T-helper 17 cell (primary cell): Measurements from ENCODE around the gene IGLL5. TPM values are rescaled to one million over a fixed set of nuclear protein-coding genes. Genes with fewer than 3 reads are reported as not detected.
A peak's percentile ranks its signal among the peaks of the same experiment; 100 is the strongest.

Source experiments
- ATAC-seq: fragments of 150-1000 bp; cut with Tn5 transposase; 2 replicates; pipeline ENCODE4 v1.10.0; 2021; ENCODE audit warnings: mild to moderate bottlenecking, moderate library complexity
- DNase-seq, 3 donors: peaks; one replicate each; pipeline versions ENCODE4 v3.0.0 to v3.0.0-alpha.2; 2020 to 2021
- H3K9me3 ChIP-seq: one replicate; pipeline ENCODE4 v1.7.0; 2013; ENCODE audit warnings: low read length, mild to moderate bottlenecking; ENCODE audit not compliant: control insufficient read depth, poor library complexity, severe bottlenecking
- H3K27ac Mint-ChIP-seq: one replicate; pipeline ENCODE4 v1.8.0; 2022; ENCODE audit warnings: mild to moderate bottlenecking, moderate library complexity, mixed read lengths
- H3K27me3 Mint-ChIP-seq: one replicate; pipeline ENCODE4 v1.8.0; 2022; ENCODE audit warnings: mixed read lengths
- H3K36me3 Mint-ChIP-seq: one replicate; pipeline ENCODE4 v1.8.0; 2022; ENCODE audit warnings: low read depth, mixed read lengths
- H3K4me1 Mint-ChIP-seq: one replicate; pipeline ENCODE4 v1.8.0; 2022; ENCODE audit warnings: mild to moderate bottlenecking, mixed read lengths
- H3K4me3 Mint-ChIP-seq: one replicate; pipeline ENCODE4 v1.8.0; 2022; ENCODE audit warnings: mild to moderate bottlenecking, moderate library complexity, mixed read lengths
- total RNA-seq, 4 donors: library from RNA in 2 of 4; stranded (reverse) in 2 of 4; gene quantifications; one replicate each; pipeline ENCODE4 v1.2.3 and lab custom pipeline; 2022 to 2026

IGLL5 gene
- total RNA-seq, 2 donors from 2014 or later, result 1.9 TPM; not detected in 1

DNA sequence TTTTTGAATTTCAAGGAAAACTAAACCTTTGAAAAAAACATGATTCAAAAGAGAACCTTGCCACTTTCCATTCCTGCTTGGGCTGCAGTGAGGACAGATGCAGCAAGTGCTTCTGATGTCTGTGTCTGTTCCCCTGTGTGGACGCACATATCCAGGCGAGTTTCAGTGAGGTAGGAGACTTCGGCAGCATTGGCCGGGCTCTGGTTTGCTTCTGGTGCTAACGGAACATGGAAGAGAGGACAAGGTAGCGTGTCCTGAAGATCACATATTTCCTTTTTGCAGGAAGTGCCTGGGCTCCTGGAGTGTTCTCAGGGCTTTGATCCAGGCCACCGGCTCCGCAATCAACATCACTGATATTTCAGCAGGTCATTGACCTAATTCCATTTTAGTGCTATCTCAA is 33.1 kb upstream of the IGLL5 start:
- Mint-ChIP-seq H3K4me1 (peaks cover 13% of the 10 kb centered on the region), H3K27me3 (peaks cover 11% of the 10 kb centered on the region), H3K27ac (no peak overlapping the region), H3K4me3 (no peak overlapping the region), H3K36me3 (no peaks in the 10 kb centered on the region)
- no peaks in the 10 kb centered on the region for H3K9me3 ChIP-seq
- no peak for ATAC-seq
- DNase-seq, result no peak

DNA sequence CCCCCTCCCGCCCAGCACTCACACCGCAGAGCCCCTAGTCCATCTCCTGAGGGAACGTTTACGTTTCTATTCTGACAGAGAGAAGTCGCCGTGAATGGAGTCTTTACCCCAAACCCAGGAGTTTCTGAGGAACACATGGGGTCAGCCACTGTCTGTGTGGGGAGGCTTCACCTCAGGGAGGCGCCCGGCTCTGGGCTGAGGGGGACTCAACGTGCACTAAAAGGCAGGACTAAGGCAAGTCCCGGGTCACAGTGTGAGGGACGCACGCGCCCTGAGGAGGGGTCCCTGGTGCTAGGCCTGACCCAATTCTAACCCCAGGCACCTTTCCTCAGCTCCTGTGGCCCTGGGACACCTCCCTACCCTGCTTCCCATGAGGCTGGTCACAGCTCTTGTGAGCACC is 32.5 kb upstream of the IGLL5 start:
- DNase-seq, result no peak
- H3K4me1 Mint-ChIP-seq, result peaks cover 13% of the 10 kb centered on the region
- no peaks in the 10 kb centered on the region for H3K9me3 ChIP-seq
- peaks cover 11% of the 10 kb centered on the region for H3K27me3 Mint-ChIP-seq
- no peaks in the 10 kb centered on the region for H3K36me3 Mint-ChIP-seq
- H3K4me3 Mint-ChIP-seq, result no peak overlapping the region
- ATAC-seq, result no peak
- peak overlapping the region; percentile 14 for H3K27ac Mint-ChIP-seq

GRCh38 chr22:22855617-22856308 is 31.9 kb upstream of the IGLL5 start:
- H3K9me3 ChIP-seq, result no peaks in the 10 kb centered on the region
- ATAC-seq, result peak; percentile 59
- no peak for DNase-seq
- Mint-ChIP-seq H3K36me3 (no peaks in the 10 kb centered on the region), H3K27ac (peak overlapping the region; percentile 14), H3K4me1 (peaks cover 13% of the 10 kb centered on the region), H3K4me3 (peak overlapping the region; percentile 19), H3K27me3 (peaks cover 11% of the 10 kb centered on the region)

GRCh38 chr22:22856364-22856763 is 31.3 kb upstream of the IGLL5 start:
- DNase-seq (no peak), ATAC-seq (no peak)
- H3K27me3 Mint-ChIP-seq, result peaks cover 11% of the 10 kb centered on the region
- no peak overlapping the region for H3K4me3 Mint-ChIP-seq
- no peaks in the 10 kb centered on the region for H3K36me3 Mint-ChIP-seq
- no peak overlapping the region for H3K27ac Mint-ChIP-seq
- H3K9me3 ChIP-seq, result no peaks in the 10 kb centered on the region
- peaks cover 12% of the 10 kb centered on the region for H3K4me1 Mint-ChIP-seq

- DNase-seq, result no peak
- Mint-ChIP-seq H3K4me3 (no peak overlapping the region), H3K27me3 (peaks cover 11% of the 10 kb centered on the region), H3K4me1 (peaks cover 10% of the 10 kb centered on the region), H3K27ac (no peak overlapping the region), H3K36me3 (no peaks in the 10 kb centered on the region)
- H3K9me3 ChIP-seq, result no peaks in the 10 kb centered on the region
- ATAC-seq, result no peak
These were observed 30.6 kb upstream of the IGLL5 start for GRCh38 chr22:22856885-22857606.

DNA sequence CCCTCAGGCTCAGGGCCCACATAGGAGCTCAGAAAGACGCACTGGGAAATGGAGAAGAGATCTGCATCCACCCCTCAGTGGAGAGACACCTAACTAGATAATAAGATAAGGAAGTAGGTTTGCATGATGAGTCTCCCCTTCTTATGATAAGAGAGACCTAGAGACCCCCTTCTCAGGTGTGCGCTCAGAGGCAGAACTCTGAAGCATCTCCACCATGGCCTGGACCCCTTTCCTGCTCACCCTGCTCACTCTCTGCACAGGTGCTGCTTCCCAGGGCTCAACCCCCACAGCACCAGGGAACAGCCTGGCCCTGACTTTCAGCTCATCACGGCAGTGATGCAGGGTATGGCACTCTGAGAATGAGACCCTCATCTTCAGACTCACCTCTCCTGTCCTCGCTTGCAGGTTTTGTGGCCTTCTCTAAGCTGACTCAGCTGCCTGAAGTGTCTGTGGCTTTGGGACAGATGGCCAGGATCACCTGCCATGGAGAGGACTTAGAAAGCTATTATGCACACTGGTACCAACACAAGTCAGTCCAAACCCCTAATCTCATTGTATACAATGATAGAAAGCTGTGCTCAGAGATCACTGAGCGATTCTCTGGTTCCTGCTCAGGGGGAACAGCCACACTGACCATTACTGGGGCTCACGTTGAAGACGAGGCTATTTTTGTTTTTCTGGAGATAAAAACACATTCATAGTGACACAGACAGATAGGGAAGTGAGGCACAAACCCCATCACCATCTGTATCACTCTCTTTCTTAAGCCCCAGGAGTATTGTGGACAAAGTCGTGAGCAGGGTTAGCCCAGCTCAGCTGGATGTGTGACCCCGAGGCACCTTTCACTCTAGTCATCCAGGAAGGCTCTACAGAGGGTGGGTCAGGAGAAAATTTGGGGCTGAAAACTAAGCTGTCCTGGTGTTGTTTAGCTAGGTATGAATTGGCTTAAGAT is 29.7 kb upstream of the IGLL5 start:
- no peak overlapping the region for H3K27ac Mint-ChIP-seq

DNA sequence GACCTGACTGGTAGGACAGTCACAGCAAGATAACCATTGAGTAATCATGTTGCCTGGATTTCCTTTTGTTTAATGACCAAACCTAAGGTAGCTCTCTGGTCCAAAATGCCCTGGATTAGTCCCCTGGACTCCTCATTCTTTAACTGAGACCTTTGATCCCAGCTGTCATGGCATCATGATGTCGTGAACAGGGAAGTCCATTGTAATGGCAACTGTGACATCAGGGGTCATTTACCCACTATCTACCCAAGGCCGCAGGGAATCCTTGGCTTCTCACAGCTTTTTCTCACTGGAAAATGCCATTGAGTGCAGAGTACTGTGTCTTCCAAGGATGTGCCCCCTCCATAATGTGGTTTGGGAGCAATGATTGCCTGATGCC is 29.1 kb upstream of the IGLL5 start:
- H3K4me1 Mint-ChIP-seq, result peaks cover 10% of the 10 kb centered on the region
- H3K27ac Mint-ChIP-seq, result no peak overlapping the region
- ATAC-seq (no peak), DNase-seq (no peak)
- H3K36me3 Mint-ChIP-seq, result no peaks in the 10 kb centered on the region
- H3K4me3 Mint-ChIP-seq, result no peak overlapping the region
- no peaks in the 10 kb centered on the region for H3K9me3 ChIP-seq
- peaks cover 3% of the 10 kb centered on the region for H3K27me3 Mint-ChIP-seq

More for the DNA sequence above, 29.7 kb upstream of the IGLL5 start:
- H3K36me3 Mint-ChIP-seq, result no peaks in the 10 kb centered on the region
- H3K4me3 Mint-ChIP-seq, result no peak overlapping the region
- ATAC-seq, result no peak
- peaks cover 10% of the 10 kb centered on the region for H3K4me1 Mint-ChIP-seq
- no peaks in the 10 kb centered on the region for H3K9me3 ChIP-seq
- no peak for DNase-seq
- peaks cover 8% of the 10 kb centered on the region for H3K27me3 Mint-ChIP-seq

DNA sequence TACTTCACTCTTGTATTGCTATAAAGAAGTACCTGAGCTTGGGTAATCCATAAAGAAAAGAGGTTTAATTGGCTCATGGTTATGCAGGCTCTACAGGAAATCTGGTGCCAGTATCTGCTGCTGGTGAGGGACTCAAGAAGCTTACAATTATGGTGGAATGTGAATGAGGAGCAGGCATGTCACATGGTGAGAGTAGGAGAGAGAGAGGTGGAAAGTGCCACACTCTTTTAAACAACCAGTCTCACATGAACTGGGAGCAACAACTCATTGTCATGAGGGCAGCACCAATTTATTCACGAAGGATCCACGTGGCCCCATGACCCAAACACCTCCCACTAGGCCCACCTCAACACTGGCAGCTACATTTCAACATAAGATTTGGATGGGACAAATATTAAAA is 24.6 kb upstream of the IGLL5 start:
- Mint-ChIP-seq H3K27me3 (no peaks in the 10 kb centered on the region), H3K4me3 (no peak overlapping the region), H3K4me1 (peaks cover 26% of the 10 kb centered on the region), H3K27ac (no peak overlapping the region), H3K36me3 (no peaks in the 10 kb centered on the region)
- H3K9me3 ChIP-seq, result no peaks in the 10 kb centered on the region
- ATAC-seq (no peak), DNase-seq (no peak)

DNA sequence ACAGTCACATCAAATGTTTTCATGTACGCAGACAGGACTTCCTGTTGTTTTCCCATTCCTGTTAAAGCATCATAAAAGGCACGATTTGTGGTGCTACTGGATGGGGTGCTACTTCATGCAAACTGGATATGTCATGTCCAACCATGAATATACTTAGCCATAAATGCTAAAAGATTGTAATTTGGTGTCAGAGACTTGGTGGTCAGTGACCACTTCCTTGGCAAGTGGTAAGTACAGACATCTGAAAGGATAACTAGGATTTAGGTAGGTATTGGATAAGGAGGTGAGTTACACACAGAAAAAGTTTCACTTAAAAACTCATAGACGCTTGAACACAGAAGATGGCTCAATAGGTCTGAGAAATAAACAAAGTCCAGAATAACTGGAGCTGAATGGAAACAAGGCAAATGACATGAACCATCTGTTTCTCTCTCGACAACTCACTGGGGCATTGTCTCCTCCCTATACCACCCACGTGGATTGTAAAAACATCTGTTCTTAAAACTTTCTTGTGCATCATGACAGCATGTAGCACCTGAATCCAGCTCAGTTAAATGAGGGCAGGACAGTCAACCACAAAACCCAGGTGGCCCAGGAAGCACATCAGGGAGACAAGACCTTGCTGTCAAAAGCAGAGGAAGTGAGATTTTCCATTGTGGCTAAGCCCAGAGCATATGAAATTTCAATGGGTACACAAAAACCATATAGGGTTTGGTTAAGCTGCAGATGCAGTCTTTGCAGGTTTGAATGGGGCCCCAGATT is 22.1 kb upstream of the IGLL5 start:
- peaks cover 26% of the 10 kb centered on the region for H3K4me1 Mint-ChIP-seq
- no peak for DNase-seq
- H3K27me3 Mint-ChIP-seq, result no peaks in the 10 kb centered on the region
- peak; percentile 77 for ATAC-seq
- no peaks in the 10 kb centered on the region for H3K9me3 ChIP-seq
- H3K27ac Mint-ChIP-seq, result peak overlapping the region; percentile 55
- H3K4me3 Mint-ChIP-seq, result peak overlapping the region; percentile 33
- no peaks in the 10 kb centered on the region for H3K36me3 Mint-ChIP-seq

- DNase-seq (no peak), ATAC-seq (no peak)
- Mint-ChIP-seq H3K4me3 (no peak overlapping the region), H3K4me1 (peaks cover 26% of the 10 kb centered on the region), H3K27ac (peak overlapping the region; percentile 55), H3K27me3 (no peaks in the 10 kb centered on the region), H3K36me3 (no peaks in the 10 kb centered on the region)
- H3K9me3 ChIP-seq, result no peaks in the 10 kb centered on the region
These were observed 21.1 kb upstream of the IGLL5 start for GRCh38 chr22:22866381-22867111.

- Mint-ChIP-seq H3K27ac (no peak overlapping the region), H3K27me3 (no peaks in the 10 kb centered on the region), H3K4me1 (peaks cover 26% of the 10 kb centered on the region), H3K4me3 (no peak overlapping the region), H3K36me3 (no peaks in the 10 kb centered on the region)
- ATAC-seq (no peak), DNase-seq (no peak)
- no peaks in the 10 kb centered on the region for H3K9me3 ChIP-seq
These were observed 19.5 kb upstream of the IGLL5 start for GRCh38 chr22:22867996-22868715.
